Measurements from ENCODE around the gene DIP2C. TPM values are rescaled to one million over a fixed set of nuclear protein-coding genes. Genes with fewer than 3 reads are reported as not detected.
"Not testable (repeated sequence)": the region's sequence is repeated elsewhere in the genome, so short reads cannot be mapped to it uniquely, and the experiment has no call there.

DIP2C gene
- total RNA-seq, 1 donor from 2014 or later: 10.1 TPM

DNA sequence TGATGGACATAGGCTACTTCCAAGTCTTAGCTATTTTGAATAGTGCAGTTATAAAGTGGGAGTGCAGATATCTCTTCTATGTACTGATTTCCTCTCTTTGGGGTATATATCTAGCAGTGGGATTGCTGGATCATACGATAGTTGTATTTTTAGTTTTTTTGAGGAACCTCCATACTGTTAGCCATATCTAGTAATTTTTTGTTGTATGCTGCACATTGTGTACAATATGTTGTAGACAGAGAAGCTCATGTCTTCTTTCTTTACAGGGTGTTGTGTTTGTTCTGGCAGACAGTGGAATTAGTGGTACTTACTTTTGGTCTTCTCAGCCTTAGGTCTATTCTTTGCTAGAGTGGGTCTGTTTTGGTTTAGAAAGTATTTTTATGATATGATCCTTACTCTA, 13.7 kb upstream of the DIP2C start:
- H3K27me3 ChIP-seq: peaks cover 39% of the 10 kb centered on the region
- no peaks in the 10 kb centered on the region for H3K9me3 Mint-ChIP-seq
- H3K27ac Mint-ChIP-seq: no peak overlapping the region
- peaks cover 8% of the 10 kb centered on the region for H3K27me3 Mint-ChIP-seq (ENCODE audit: insufficient read depth, low read depth)
- no peak for DNase-seq (ENCODE audit: low spot score)
- H3K27ac ChIP-seq: no peak overlapping the region
- H3F3A ChIP-seq (ENCODE audit: low read depth): no peaks in the 10 kb centered on the region
- no peaks in the 10 kb centered on the region for H3K4me1 Mint-ChIP-seq
- no peak overlapping the region for H3K4me3 Mint-ChIP-seq
- H3K36me3 ChIP-seq: no peaks in the 10 kb centered on the region
- H3K9me3 ChIP-seq (ENCODE audit: low read depth): no peaks in the 10 kb centered on the region
- no peaks in the 10 kb centered on the region for H3K4me1 ChIP-seq
- H3K4me2 ChIP-seq: no peak overlapping the region
- no peak overlapping the region for H2AFZ ChIP-seq (replicated peaks)
- H3K36me3 Mint-ChIP-seq: no peaks in the 10 kb centered on the region
- H3K79me2 ChIP-seq (ENCODE audit: low read depth): no peaks in the 10 kb centered on the region
- no peak overlapping the region for H3K4me3 ChIP-seq
- H4K20me1 ChIP-seq (ENCODE audit: low read depth): no peaks in the 10 kb centered on the region
- no peak overlapping the region for H3K9ac ChIP-seq
- TF ChIP-seq EZH2phosphoT487 (IDR thresholded peaks at IDR 0.05) (no peak), EZH2 (IDR thresholded peaks at IDR 0.05) (no peak)
- TF ChIP-seq, protein P1, sequence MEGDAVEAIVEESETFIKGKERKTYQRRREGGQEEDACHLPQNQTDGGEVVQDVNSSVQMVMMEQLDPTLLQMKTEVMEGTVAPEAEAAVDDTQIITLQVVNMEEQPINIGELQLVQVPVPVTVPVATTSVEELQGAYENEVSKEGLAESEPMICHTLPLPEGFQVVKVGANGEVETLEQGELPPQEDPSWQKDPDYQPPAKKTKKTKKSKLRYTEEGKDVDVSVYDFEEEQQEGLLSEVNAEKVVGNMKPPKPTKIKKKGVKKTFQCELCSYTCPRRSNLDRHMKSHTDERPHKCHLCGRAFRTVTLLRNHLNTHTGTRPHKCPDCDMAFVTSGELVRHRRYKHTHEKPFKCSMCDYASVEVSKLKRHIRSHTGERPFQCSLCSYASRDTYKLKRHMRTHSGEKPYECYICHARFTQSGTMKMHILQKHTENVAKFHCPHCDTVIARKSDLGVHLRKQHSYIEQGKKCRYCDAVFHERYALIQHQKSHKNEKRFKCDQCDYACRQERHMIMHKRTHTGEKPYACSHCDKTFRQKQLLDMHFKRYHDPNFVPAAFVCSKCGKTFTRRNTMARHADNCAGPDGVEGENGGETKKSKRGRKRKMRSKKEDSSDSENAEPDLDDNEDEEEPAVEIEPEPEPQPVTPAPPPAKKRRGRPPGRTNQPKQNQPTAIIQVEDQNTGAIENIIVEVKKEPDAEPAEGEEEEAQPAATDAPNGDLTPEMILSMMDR (IDR thresholded peaks at IDR 0.05): no peak

DNA sequence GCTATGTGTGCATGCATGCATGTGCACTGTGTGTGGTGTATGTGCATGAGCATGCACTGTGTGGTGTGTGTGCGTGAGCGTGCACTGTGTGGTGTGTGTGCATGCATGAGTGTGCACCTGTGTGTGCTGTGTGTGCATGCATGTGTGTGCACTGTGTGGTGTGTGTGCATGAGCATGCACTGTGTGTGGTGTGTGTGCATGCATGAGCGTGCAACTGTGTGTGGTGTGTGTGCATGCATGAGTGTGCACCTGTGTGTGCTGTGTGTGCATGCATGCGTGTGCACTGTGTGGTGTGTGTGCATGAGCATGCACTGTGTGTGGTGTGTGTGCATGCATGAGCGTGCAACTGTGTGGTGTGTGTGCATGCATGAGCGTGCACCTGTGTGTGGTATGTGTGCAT, 10.7 kb upstream of the DIP2C start:
- H3K27me3 Mint-ChIP-seq (ENCODE audit: insufficient read depth, low read depth); H3K4me3 Mint-ChIP-seq; H3K4me1 Mint-ChIP-seq; H4K20me1 ChIP-seq (ENCODE audit: low read depth); H3K4me2 ChIP-seq; H3K79me2 ChIP-seq (ENCODE audit: low read depth); H3K4me3 ChIP-seq; H3K9me3 Mint-ChIP-seq; H3F3A ChIP-seq (ENCODE audit: low read depth); H3K4me1 ChIP-seq; H3K36me3 ChIP-seq; H2AFZ ChIP-seq (replicated peaks); H3K27ac Mint-ChIP-seq; H3K9me3 ChIP-seq (ENCODE audit: low read depth); H3K9ac ChIP-seq; DNase-seq (ENCODE audit: low spot score); H3K36me3 Mint-ChIP-seq; H3K27ac ChIP-seq: not testable (repeated sequence)
- peaks cover 27% of the 10 kb centered on the region for H3K27me3 ChIP-seq

DNA sequence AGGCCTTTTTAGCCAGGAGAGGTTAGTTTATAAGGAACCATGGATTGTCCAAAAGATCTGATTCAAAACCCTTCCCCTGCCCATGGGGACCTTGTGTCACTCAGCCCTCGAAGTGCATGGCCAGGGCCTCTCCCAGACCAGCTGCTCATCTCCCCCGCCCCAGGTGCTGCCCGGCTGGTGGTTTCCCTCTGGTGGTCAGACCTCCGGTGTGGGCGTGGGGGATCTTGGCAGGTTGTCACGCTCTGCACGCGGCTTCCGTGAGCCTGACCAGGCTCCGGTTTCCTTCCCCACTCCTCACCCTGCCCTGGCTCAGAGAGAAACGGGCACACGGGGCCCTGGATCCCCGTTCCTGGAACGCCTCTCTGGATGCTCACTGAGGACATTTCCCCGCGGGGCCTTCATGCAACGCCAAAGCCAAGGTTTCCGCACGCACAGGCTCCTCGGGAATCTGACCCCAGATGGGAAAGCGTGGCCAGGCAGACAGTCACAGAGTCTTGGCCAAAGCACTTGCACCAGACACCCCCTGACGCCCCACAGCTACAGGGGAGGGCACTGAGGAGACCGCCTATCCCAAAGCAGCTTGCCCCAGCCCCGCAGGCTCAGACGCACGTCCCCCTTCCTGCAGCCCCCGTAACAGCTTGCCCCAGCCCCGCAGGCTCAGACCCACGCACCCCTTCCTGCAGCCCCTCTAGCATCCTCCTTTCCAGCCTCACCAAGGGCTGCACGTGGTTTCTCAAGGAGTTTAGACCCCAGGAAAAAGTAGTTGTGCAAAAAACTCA, 7.8 kb upstream of the DIP2C start:
- no peaks in the 10 kb centered on the region for H3F3A ChIP-seq (ENCODE audit: low read depth)
- H3K9me3 Mint-ChIP-seq: no peaks in the 10 kb centered on the region
- no peaks in the 10 kb centered on the region for H3K9me3 ChIP-seq (ENCODE audit: low read depth)
- no peak overlapping the region for H3K27ac ChIP-seq
- DNase-seq (ENCODE audit: low spot score): no peak
- H3K4me1 ChIP-seq: no peaks in the 10 kb centered on the region
- no peak overlapping the region for H3K9ac ChIP-seq
- H3K27ac Mint-ChIP-seq: no peak overlapping the region
- H3K4me1 Mint-ChIP-seq: peaks cover 7% of the 10 kb centered on the region
- peaks cover 19% of the 10 kb centered on the region for H3K27me3 ChIP-seq
- no peak overlapping the region for H3K4me3 Mint-ChIP-seq
- H3K79me2 ChIP-seq (ENCODE audit: low read depth): no peaks in the 10 kb centered on the region
- no peaks in the 10 kb centered on the region for H3K36me3 Mint-ChIP-seq
- H4K20me1 ChIP-seq (ENCODE audit: low read depth): no peaks in the 10 kb centered on the region
- H3K27me3 Mint-ChIP-seq (ENCODE audit: insufficient read depth, low read depth): peaks cover 6% of the 10 kb centered on the region
- no peak overlapping the region for H3K4me2 ChIP-seq
- TF ChIP-seq EZH2 (IDR thresholded peaks at IDR 0.05) (no peak), EZH2phosphoT487 (IDR thresholded peaks at IDR 0.05) (no peak)
- H2AFZ ChIP-seq (replicated peaks): no peak overlapping the region
- no peak overlapping the region for H3K4me3 ChIP-seq
- no peaks in the 10 kb centered on the region for H3K36me3 ChIP-seq

DNA sequence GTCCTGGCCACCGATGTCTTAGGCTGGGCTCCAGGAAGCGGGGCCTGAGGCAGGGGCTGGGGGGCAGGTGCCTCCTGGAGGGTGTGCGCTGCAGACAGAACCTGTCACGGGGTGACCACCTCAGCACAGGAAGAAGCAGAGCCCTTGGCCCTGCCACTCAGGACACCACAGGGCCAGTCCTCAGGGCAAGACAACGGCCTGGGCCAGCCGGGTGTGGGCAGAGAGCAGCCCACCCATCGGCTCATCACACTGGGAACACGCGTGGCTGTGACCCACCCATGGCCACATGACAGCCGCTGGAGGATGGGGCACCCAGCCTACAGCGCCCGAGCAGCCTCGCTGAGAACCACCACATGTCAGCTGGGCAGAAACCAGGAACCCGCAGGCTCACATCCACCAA, 5.9 kb upstream of the DIP2C start:
- no peaks in the 10 kb centered on the region for H3K9me3 ChIP-seq (ENCODE audit: low read depth)
- Mint-ChIP-seq H3K27ac (no peak overlapping the region), H3K4me1 (peaks cover 15% of the 10 kb centered on the region), H3K9me3 (no peaks in the 10 kb centered on the region), H3K4me3 (no peak overlapping the region), H3K36me3 (no peaks in the 10 kb centered on the region), H3K27me3 (ENCODE audit: insufficient read depth, low read depth) (peaks cover 9% of the 10 kb centered on the region)
- H3F3A ChIP-seq (ENCODE audit: low read depth): no peaks in the 10 kb centered on the region
- peaks cover 19% of the 10 kb centered on the region for H3K27me3 ChIP-seq
- no peak overlapping the region for H3K9ac ChIP-seq
- H2AFZ ChIP-seq (replicated peaks): no peak overlapping the region
- H3K27ac ChIP-seq: no peak overlapping the region
- no peak for TF ChIP-seq EZH2 (IDR thresholded peaks at IDR 0.05)
- no peak for TF ChIP-seq EZH2phosphoT487 (IDR thresholded peaks at IDR 0.05)
- TF ChIP-seq, protein P1 (IDR thresholded peaks at IDR 0.05): no peak
- no peaks in the 10 kb centered on the region for H3K79me2 ChIP-seq (ENCODE audit: low read depth)
- H3K4me1 ChIP-seq: no peaks in the 10 kb centered on the region
- no peak overlapping the region for H3K4me2 ChIP-seq
- H4K20me1 ChIP-seq (ENCODE audit: low read depth): no peaks in the 10 kb centered on the region
- no peaks in the 10 kb centered on the region for H3K36me3 ChIP-seq
- no peak for DNase-seq (ENCODE audit: low spot score)
- no peak overlapping the region for H3K4me3 ChIP-seq

All from neural progenitor cell (in vitro differentiated cells).